ENCODE data around the gene DNAH9.

GRCh38 chr17:11610999-11611566, 12.8 kb downstream of the DNAH9 start:
- TF ChIP-seq POLR2A (IDR thresholded peaks at IDR 0.05) (no peak), CTCF (IDR thresholded peaks at IDR 0.05 in 4 of 5, conservative IDR thresholded peaks at IDR 0.05 in 1 of 5) (no peak)

Measured in gastrocnemius medialis (tissue), 4 donors.